Activated CD4-positive, alpha-beta T cell treated with anti-CD3 and anti-CD28 coated beads, Interleukin-2, Interleukin-4, amounts not matched to agents 100 ng/mL and 50 ng/mL, durations not matched to agents 16 hours and 8 hours (primary cell): ENCODE measurements around the gene TMUB2.

Experiments used
- DNase-seq: peaks from one replicate; pipeline ENCODE4 v3.0.0-alpha.2; 2020; ENCODE audit warnings: low spot score

Gene TMUB2

GRCh38 chr17:44176671-44177501 lies 9.9 kb upstream of the TMUB2 start:
- no peak for DNase-seq

GRCh38 chr17:44177640-44178039 lies 9.1 kb upstream of the TMUB2 start:
- no peak for DNase-seq

GRCh38 chr17:44178133-44178532 lies 8.6 kb upstream of the TMUB2 start:
- DNase-seq = no peak

- no peak for DNase-seq
Observed at GRCh38 chr17:44183024-44183423, 3.7 kb upstream of the TMUB2 start.

- no peak for DNase-seq
Observed at GRCh38 chr17:44184212-44184810, 2.5 kb upstream of the TMUB2 start.

- no peak for DNase-seq
Observed at GRCh38 chr17:44187131-44187899, 543 bp downstream of the TMUB2 start.

GRCh38 chr17:44188576-44189403 lies 2.0 kb downstream of the TMUB2 start:
- DNase-seq = no peak

- DNase-seq = no peak
Observed at GRCh38 chr17:44190481-44190880, 3.7 kb downstream of the TMUB2 start.

- DNase-seq = no peak
Observed at GRCh38 chr17:44191369-44191768, 4.6 kb downstream of the TMUB2 start.

GRCh38 chr17:44191941-44192496 lies 5.2 kb downstream of the TMUB2 start:
- no peak for DNase-seq

- no peak for DNase-seq
Observed at GRCh38 chr17:44192750-44193149, 6.0 kb downstream of the TMUB2 start.

GRCh38 chr17:44193326-44194084 lies 6.7 kb downstream of the TMUB2 start:
- DNase-seq = no peak

GRCh38 chr17:44197107-44197506 lies 10.3 kb downstream of the TMUB2 start:
- no peak for DNase-seq

GRCh38 chr17:44197980-44198720 lies 11.4 kb downstream of the TMUB2 start:
- DNase-seq = peak; percentile 71

- DNase-seq = peak; percentile 49
Observed at GRCh38 chr17:44198721-44199552, 12.2 kb downstream of the TMUB2 start.

- peak; percentile 99 for DNase-seq
Observed at GRCh38 chr17:44199553-44200477, 13.0 kb downstream of the TMUB2 start, which contains the start of gene ATXN7L3. Gene ATXN7L3 (minus strand): TSS chr17:44199884. CDS start chr17:44198070, 1,814 bp downstream.

- DNase-seq = no peak
Observed at GRCh38 chr17:44200478-44201155, 13.8 kb downstream of the TMUB2 start.
